Type B pancreatic cell (in vitro differentiated cells): ENCODE results near the gene KLHL29. TPM values are rescaled to one million over a fixed set of nuclear protein-coding genes. Genes with fewer than 3 reads are reported as not detected.

Experiments used
- DNase-seq: peaks from one replicate; pipeline ENCODE4 v3.0.0; 2021; ENCODE audit warnings: mixed read lengths; ENCODE audit not compliant: unreplicated experiment; ENCODE audit errors: extremely low spot score
- H3K27ac Mint-ChIP-seq: 2 replicates; pipeline ENCODE4 v1.8.0; 2021; ENCODE audit warnings: mild to moderate bottlenecking, mixed read lengths
- H3K27me3 Mint-ChIP-seq: 2 replicates; pipeline ENCODE4 v1.8.0; 2021; ENCODE audit warnings: mixed read lengths
- H3K36me3 Mint-ChIP-seq: 2 replicates; pipeline ENCODE4 v1.8.0; 2021; ENCODE audit warnings: mixed read lengths
- H3K4me1 Mint-ChIP-seq: one replicate; pipeline ENCODE4 v1.8.0; 2021; ENCODE audit warnings: mixed read lengths; ENCODE audit not compliant: unreplicated experiment
- H3K4me3 Mint-ChIP-seq: 2 replicates; pipeline ENCODE4 v1.8.0; 2021; ENCODE audit warnings: mild to moderate bottlenecking, mixed read lengths
- H3K9me3 Mint-ChIP-seq: 2 replicates; pipeline ENCODE4 v1.8.0; 2021; ENCODE audit warnings: mixed read lengths
- CTCF ChIP-seq: fragments of 200-600 bp; sonication (generic); conservative IDR thresholded peaks from 2 replicates; pipeline ENCODE4 v1.5.0; 2021; ENCODE audit warnings: antibody characterized with exemption, mild to moderate bottlenecking
- total RNA-seq: library from RNA; stranded (reverse); gene quantifications from 2 replicates; pipeline ENCODE4 v1.2.1, GENCODE V29; 2021; ENCODE audit warnings: low replicate concordance

KLHL29 gene
- total RNA-seq, 1 donor from 2014 or later: 24.1 TPM

- peaks cover 26% of the 10 kb centered on the region for H3K4me1 Mint-ChIP-seq
- TF ChIP-seq CTCF: no peak
- H3K4me3 Mint-ChIP-seq: no peak overlapping the region
Measured at GRCh38 chr2:23409248-23409647, 24.3 kb downstream of the KLHL29 start.

GRCh38 chr2:23410596-23410995 is 25.6 kb downstream of the KLHL29 start:
- Mint-ChIP-seq H3K9me3 (no peaks in the 10 kb centered on the region), H3K27ac (no peak overlapping the region), H3K4me1 (peaks cover 22% of the 10 kb centered on the region), H3K4me3 (no peak overlapping the region), H3K27me3 (no peaks in the 10 kb centered on the region), H3K36me3 (peaks cover 16% of the 10 kb centered on the region)
- no peak for TF ChIP-seq CTCF
- no peak for DNase-seq

More at GRCh38 chr2:23409248-23409647, 24.3 kb downstream of the KLHL29 start:
- peak; percentile 24 for DNase-seq
- Mint-ChIP-seq H3K27me3 (no peaks in the 10 kb centered on the region), H3K36me3 (peaks cover 12% of the 10 kb centered on the region), H3K27ac (no peak overlapping the region), H3K9me3 (no peaks in the 10 kb centered on the region)

- no peak for DNase-seq
- H3K9me3 Mint-ChIP-seq: no peaks in the 10 kb centered on the region
- no peak for TF ChIP-seq CTCF
- H3K27ac Mint-ChIP-seq: peak overlapping the region; percentile 1
- peaks cover 11% of the 10 kb centered on the region for H3K36me3 Mint-ChIP-seq
- H3K4me1 Mint-ChIP-seq: peaks cover 22% of the 10 kb centered on the region
- H3K27me3 Mint-ChIP-seq: no peaks in the 10 kb centered on the region
- H3K4me3 Mint-ChIP-seq: peak overlapping the region; percentile 10
Measured at GRCh38 chr2:23411752-23412431, 26.9 kb downstream of the KLHL29 start.

- H3K4me1 Mint-ChIP-seq: peaks cover 23% of the 10 kb centered on the region
- DNase-seq: no peak
- H3K27ac Mint-ChIP-seq: peak overlapping the region; percentile 1
- H3K36me3 Mint-ChIP-seq: peaks cover 11% of the 10 kb centered on the region
- no peaks in the 10 kb centered on the region for H3K9me3 Mint-ChIP-seq
- no peaks in the 10 kb centered on the region for H3K27me3 Mint-ChIP-seq
- no peak overlapping the region for H3K4me3 Mint-ChIP-seq
- no peak for TF ChIP-seq CTCF
Measured at GRCh38 chr2:23412556-23413155, 27.7 kb downstream of the KLHL29 start.

GRCh38 chr2:23413641-23414040 is 28.7 kb downstream of the KLHL29 start:
- Mint-ChIP-seq H3K4me1 (peaks cover 32% of the 10 kb centered on the region), H3K4me3 (no peak overlapping the region), H3K36me3 (peaks cover 11% of the 10 kb centered on the region), H3K27me3 (no peaks in the 10 kb centered on the region), H3K27ac (no peak overlapping the region), H3K9me3 (no peaks in the 10 kb centered on the region)
- no peak for DNase-seq
- no peak for TF ChIP-seq CTCF
